Heart left ventricle (tissue), 16 donors: ENCODE measurements around the gene SH3GLB1. TPM values are rescaled to one million over a fixed set of nuclear protein-coding genes. Genes with fewer than 3 reads are reported as not detected.

ENCODE experiments used
- ATAC-seq, 4 donors: fragments of 200-7000 bp; cut with Tn5 transposase; one replicate each; pipeline ENCODE4 v1.9.1; 2020 to 2022; ENCODE audit warnings: moderate library complexity in 4 of 4, mild to moderate bottlenecking in 3 of 4, moderate number of reproducible peaks in 1 of 4
- DNase-seq, 5 donors: peaks; one replicate each; pipeline ENCODE4 v3.0.0-alpha.2; 2020
- H3K27ac ChIP-seq, 12 donors: fragments of 200-600 bp; sonication (generic) in 4 of 12; one replicate each; pipeline versions ENCODE4 v1.5.0 to v1.8.0; 2016 to 2022; ENCODE audit warnings: mild to moderate bottlenecking in 2 of 12
- H3K27me3 ChIP-seq, 9 donors: fragments of 200-600 bp; sonication (generic) in 2 of 9; one replicate each; pipeline versions ENCODE4 v1.5.1 to v1.8.0; 2016 to 2022; ENCODE audit warnings: mild to moderate bottlenecking in 3 of 9
- H3K36me3 ChIP-seq, 9 donors: fragments of 200-600 bp; sonication (generic) in 2 of 9; one replicate each; pipeline versions ENCODE4 v1.5.0 to v1.8.0; 2018 to 2022; ENCODE audit warnings: mild to moderate bottlenecking in 2 of 9
- H3K4me1 ChIP-seq, 12 donors: fragments of 200-600 bp; sonication (generic) in 4 of 12; one replicate each; pipeline versions ENCODE4 v1.5.0 to v1.8.0; 2016 to 2022; ENCODE audit warnings: mild to moderate bottlenecking in 3 of 12
- H3K4me3 ChIP-seq, 12 donors: fragments of 200-600 bp; sonication (generic) in 4 of 12; one replicate each; pipeline versions ENCODE4 v1.5.0 to v1.8.0; 2017 to 2022; ENCODE audit warnings: mild to moderate bottlenecking in 9 of 12, moderate library complexity in 4 of 12
- H3K9me3 ChIP-seq, 12 donors: fragments of 200-600 bp; sonication (generic) in 4 of 12; one replicate each; pipeline versions ENCODE4 v1.5.0 to v1.8.0; 2016 to 2022; ENCODE audit warnings: mild to moderate bottlenecking in 1 of 12
- POLR2A ChIP-seq, 2 donors: fragments of 450-650 bp; IDR thresholded peaks; one replicate each; pipeline ENCODE4 v1.6.1; 2017; ENCODE audit warnings: antibody characterized with exemption in 2 of 2, mild to moderate bottlenecking in 2 of 2, moderate library complexity in 2 of 2
- WGBS, 4 donors: extraction: QIAGEN DNeasy Blood & Tissue Kit in 2 of 4; methylation state at CpG; one replicate each; pipeline versions ENCODE4 v1.1.5 to v1.1.7; 2013 to 2018; 5-methylcytosine and 5-hydroxymethylcytosine counted together
- intact Hi-C, 10 donors: fragments of 100-400 bp; cut with DNase I; formaldehyde crosslinking; loops; one replicate each; pipeline versions ENCODE4 v1.11.1 to v1.14.2; 2022
- polyA plus RNA-seq, 2 donors: library from polyadenylated mRNA; stranded (reverse); fragments of 200-250 nt; gene quantifications; one replicate each; pipeline ENCODE4 v1.2.3, GENCODE V29; 2013
- total RNA-seq, 9 donors: library from RNA; depleted of rRNA in 2 of 9; stranded (reverse); fragments of >200 nt in 2 of 9; fragmentation: NEBNext Ultra II Directional in 3 of 9; extraction: Animal tissue kit (Norgen Biotek cat#: 25700) in 3 of 9; gene quantifications; one replicate each; pipeline versions ENCODE4 v1.1.0 to v1.2.4, GENCODE V29; 2016 to 2023
- TF ChIP-seq, protein P1 (sequence below), 12 donors: fragments of 200-600 bp; sonication (generic) in 4 of 12; IDR thresholded peaks; one replicate each; pipeline versions ENCODE4 v1.5.0 to v1.8.0; 2018 to 2022; ENCODE audit warnings: antibody characterized with exemption in 12 of 12, mild to moderate bottlenecking in 5 of 12
- donor health status: ischemic (EF 13 %, LVEDD 7.1; RV severe dilation, severe dysfunction).
- donor health status: healthy with polysubstance abuse.
- donor health status: DM: no; HTN: yes; CAD: no.
- donor health status: DM: no; HTN: no; CAD: no.
- donor health status: ischemic (EF 25% LVEDD 6.9; RV normal size, moderate dysfunction).
- donor health status: ischemic (EF 25% LVEDD 5.7; RV mildly dilated, moderate dysfunction).
- donor health status: healthy.
- donor health status: DM: yes; HTN: yes; CAD: no.
- donor health status: ischemic (EF 35%, LVEDD 5.7; RV mildly dilated, moderate dysfunction).
- donor health status: nonischemic (EF 11% LVEDD 7.7; RV severe dilation, severe dysfunction).
- donor health status: DM: yes; HTN: yes; CAD: no.
- donor health status: PGD.
- donor health status: ischemic (EF 29% LVEDD 5.4; RV normal size, mild dysfunction).
- donor health status: nonischemic (EF 23%, LVEDD 6.1; RV moderate dilation, normal function).

The SH3GLB1 gene
- total and polyA plus RNA-seq, 11 donors, result 26.3 to 203 (median 125) TPM

DNA sequence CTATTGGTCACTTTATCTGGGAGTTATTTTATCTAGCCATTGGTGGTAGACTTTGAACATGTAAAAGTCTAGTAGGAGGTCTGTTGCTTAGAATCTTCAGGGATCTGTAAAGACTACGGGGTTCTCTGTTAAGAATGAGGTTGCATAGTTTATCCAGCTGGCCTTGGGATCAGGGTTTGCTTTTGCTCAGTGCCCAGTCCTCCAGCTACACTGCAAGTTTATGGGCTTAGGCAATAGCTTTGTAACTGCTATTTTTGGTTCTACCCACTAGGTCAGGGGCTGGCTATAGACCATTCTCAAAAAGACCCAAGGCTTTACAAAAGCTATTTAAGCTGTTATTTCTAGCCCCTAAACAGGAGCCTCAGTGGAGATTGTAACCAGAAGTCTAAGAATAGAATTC, 9.8 kb downstream of the SH3GLB1 start:
- intact Hi-C loops, result no loop called here
- DNase-seq (no peak), ATAC-seq (peak; percentile 69 to 88 (median 88))
- Histone ChIP-seq H3K36me3 (peaks cover 0 to 38% (median 26%) of the 10 kb centered on the region in 9 donors), H3K27ac (peak overlapping the region; percentile 13 to 74 (median 60)), H3K27me3 (no peaks in the 10 kb centered on the region), H3K4me1 (peaks cover 12 to 91% (median 69%) of the 10 kb centered on the region in 12 donors), H3K4me3 (peak overlapping the region in 2 of 12 donors; percentile 4 to 7), H3K9me3 (no peaks in the 10 kb centered on the region)
- WGBS, 4 donors, result 31 to 41% (median 38%) methylated on average over 1 of the region's 1 CpG
- no peak for TF ChIP-seq POLR2A (IDR thresholded peaks at IDR 0.05)
- TF ChIP-seq, protein P1, sequence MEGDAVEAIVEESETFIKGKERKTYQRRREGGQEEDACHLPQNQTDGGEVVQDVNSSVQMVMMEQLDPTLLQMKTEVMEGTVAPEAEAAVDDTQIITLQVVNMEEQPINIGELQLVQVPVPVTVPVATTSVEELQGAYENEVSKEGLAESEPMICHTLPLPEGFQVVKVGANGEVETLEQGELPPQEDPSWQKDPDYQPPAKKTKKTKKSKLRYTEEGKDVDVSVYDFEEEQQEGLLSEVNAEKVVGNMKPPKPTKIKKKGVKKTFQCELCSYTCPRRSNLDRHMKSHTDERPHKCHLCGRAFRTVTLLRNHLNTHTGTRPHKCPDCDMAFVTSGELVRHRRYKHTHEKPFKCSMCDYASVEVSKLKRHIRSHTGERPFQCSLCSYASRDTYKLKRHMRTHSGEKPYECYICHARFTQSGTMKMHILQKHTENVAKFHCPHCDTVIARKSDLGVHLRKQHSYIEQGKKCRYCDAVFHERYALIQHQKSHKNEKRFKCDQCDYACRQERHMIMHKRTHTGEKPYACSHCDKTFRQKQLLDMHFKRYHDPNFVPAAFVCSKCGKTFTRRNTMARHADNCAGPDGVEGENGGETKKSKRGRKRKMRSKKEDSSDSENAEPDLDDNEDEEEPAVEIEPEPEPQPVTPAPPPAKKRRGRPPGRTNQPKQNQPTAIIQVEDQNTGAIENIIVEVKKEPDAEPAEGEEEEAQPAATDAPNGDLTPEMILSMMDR (IDR thresholded peaks at IDR 0.05), result no peak

DNA sequence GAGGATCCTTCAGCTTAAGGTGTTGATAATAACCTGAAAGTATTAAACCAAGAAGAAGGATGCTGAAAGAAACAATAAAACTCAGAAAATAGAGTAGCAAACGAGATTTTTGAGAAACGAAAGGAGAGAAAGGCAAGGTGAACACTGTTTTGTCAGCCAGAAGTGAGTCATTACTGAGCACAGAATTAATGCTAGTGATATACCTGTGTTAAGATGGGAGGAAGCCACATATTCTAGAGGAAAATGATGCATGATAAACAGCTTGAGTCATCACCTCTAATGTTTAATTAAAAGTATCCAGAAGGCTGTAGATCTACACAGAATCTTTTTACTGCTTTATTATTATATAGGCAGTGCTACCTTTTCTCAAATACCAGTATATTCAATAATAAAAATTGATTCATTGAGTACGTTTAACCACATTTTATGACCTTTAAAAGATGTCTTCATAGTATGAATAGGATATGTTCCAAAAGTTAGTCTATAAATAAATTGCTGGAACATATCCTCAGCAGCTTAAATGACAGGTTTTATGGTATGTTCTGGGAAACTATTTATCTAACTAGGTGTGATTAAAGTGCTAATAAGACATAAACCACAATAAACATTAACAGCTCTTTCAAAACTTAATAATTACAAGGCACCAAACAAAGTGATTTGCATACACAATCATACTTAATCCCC, 10.3 kb downstream of the SH3GLB1 start:
- H3K27ac ChIP-seq, result peak overlapping the region; percentile 13 to 74 (median 60)
- intact Hi-C loops, result no loop called here
- DNase-seq (no peak), ATAC-seq (peak in 2 of 4 donors; percentile 9 to 46)
- H3K9me3 ChIP-seq, result no peaks in the 10 kb centered on the region
- peaks cover 12 to 88% (median 65%) of the 10 kb centered on the region in 12 donors for H3K4me1 ChIP-seq
- peak overlapping the region in 2 of 12 donors; percentile 4 to 7 for H3K4me3 ChIP-seq
- WGBS, 4 donors, result 30 to 37% (median 33%) methylated on average over 3 of the region's 3 CpGs
- H3K27me3 ChIP-seq, result no peaks in the 10 kb centered on the region
- H3K36me3 ChIP-seq, result peaks cover 0 to 44% (median 32%) of the 10 kb centered on the region in 9 donors
- TF ChIP-seq, protein P1 (IDR thresholded peaks at IDR 0.05), result no peak
- TF ChIP-seq POLR2A (IDR thresholded peaks at IDR 0.05), result no peak

DNA sequence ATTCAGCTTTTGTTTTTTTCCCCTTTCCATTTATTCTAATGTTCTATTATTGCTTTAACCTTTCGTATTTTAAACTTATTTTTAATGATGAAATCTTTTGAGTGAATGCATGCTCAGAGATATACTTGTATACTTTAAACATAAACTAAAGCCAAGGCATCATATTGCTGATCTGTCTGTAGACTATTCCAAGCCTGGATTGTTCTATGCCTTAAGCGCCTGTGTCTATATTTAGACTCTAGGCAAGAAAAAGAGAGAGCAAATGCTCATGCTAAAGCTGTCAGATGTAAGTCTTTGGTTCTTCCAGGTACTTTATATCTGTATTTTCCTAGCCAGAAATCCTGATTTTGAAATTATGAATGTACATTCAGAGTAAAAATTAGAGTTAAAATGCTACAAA, 14.4 kb downstream of the SH3GLB1 start:
- WGBS, 4 donors, result 52 to 61% (median 56%) methylated on average over 2 of the region's 2 CpGs
- Histone ChIP-seq H3K27ac (peak overlapping the region in 7 of 12 donors; percentile 8 to 41 (median 32)), H3K36me3 (peaks cover 0 to 84% (median 73%) of the 10 kb centered on the region in 9 donors), H3K9me3 (no peaks in the 10 kb centered on the region), H3K27me3 (no peaks in the 10 kb centered on the region), H3K4me3 (no peak overlapping the region), H3K4me1 (peaks cover 5 to 51% (median 30%) of the 10 kb centered on the region in 12 donors)
- ATAC-seq (peak; percentile 58 to 70 (median 63)), DNase-seq (no peak)
- TF ChIP-seq POLR2A (IDR thresholded peaks at IDR 0.05), result no peak
- TF ChIP-seq, protein P1 (IDR thresholded peaks at IDR 0.05), result no peak
- intact Hi-C loops, result no loop called here

DNA sequence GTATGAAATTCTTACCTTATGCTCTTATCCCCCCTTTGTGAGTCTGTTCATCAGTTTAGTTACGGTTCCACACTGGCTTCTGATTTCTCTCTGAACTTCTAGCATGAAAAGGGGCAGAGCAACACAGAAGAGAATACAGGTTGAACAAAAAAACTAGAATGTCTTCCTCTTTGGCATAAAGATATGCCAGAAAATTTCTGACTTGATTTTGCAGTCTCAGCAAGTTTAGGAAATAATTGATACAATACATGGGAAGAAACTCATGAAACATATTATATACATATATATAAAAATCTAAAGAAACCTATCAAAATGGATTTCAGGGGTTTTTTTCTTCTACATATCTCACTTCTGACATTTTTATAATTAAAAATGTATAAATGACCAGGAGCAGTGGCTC, 27.0 kb downstream of the SH3GLB1 start:
- no peak overlapping the region for H3K27ac ChIP-seq
- ATAC-seq (no peak), DNase-seq (no peak)
- intact Hi-C loops, result no loop called here
- no peaks in the 10 kb centered on the region for H3K27me3 ChIP-seq
- WGBS, 4 donors, result 91 to 97% (median 97%) methylated on average over 1 of the region's 1 CpG
- H3K36me3 ChIP-seq, result peaks cover 0 to 99% (median 86%) of the 10 kb centered on the region in 9 donors
- H3K4me1 ChIP-seq, result peaks cover 0 to 17% (median 0%) of the 10 kb centered on the region in 12 donors
- no peak overlapping the region for H3K4me3 ChIP-seq
- H3K9me3 ChIP-seq, result no peaks in the 10 kb centered on the region
- TF ChIP-seq, protein P1 (IDR thresholded peaks at IDR 0.05), result no peak
- no peak for TF ChIP-seq POLR2A (IDR thresholded peaks at IDR 0.05)
